GM19240 (cell line): Measurements from ENCODE around the gene KIFC1.

Experiments
- DNase-seq: peaks from one replicate; pipeline ENCODE4 v3.0.0; 2011; ENCODE audit warnings: low spot score; ENCODE audit not compliant: insufficient read length

Gene KIFC1

DNA sequence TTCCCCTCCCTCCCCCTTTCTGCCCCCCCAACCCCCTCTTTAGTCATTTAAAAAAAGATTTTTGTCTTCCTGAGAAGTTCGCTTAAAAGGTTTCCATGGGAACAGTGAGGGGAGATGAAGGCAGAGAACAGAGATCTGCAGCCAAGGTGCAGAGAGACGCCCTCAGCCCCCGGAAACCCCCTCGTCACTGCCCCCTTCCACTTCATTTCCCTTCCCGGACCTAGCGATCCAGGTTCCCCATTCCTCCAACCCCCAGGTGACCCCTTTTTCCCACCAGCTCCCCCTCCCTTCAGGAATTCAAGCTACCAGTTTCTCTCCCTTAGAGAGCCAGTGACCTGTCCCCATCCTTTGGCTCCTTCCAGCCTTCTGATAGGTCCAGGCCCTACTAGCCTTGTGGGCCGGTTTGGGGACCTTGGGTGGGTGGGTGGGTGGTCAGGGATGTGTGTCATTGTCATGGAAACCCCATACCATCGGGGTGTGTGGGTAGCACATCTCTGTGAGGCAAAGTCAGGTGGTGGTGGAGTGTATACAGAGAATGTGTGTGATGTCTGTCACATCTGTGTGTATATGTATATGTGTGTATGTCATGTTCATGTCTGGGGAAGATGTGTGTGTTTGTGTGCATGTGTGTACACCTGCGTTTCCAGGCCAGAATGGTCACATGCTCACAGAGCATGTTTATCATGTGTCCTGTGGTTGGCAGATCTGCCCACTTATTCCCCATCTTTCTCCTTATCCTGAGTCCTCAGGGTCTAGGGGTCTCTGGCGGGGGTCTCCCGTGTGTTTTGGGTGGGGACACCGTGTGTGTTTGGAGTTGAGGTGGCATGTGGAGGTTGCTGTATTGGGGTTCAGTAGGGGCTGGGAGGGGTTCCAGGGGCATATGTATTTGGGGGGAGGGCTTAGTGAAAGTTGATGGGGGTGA is 35.2 kb downstream of the KIFC1 start:
- no peak for DNase-seq

DNA sequence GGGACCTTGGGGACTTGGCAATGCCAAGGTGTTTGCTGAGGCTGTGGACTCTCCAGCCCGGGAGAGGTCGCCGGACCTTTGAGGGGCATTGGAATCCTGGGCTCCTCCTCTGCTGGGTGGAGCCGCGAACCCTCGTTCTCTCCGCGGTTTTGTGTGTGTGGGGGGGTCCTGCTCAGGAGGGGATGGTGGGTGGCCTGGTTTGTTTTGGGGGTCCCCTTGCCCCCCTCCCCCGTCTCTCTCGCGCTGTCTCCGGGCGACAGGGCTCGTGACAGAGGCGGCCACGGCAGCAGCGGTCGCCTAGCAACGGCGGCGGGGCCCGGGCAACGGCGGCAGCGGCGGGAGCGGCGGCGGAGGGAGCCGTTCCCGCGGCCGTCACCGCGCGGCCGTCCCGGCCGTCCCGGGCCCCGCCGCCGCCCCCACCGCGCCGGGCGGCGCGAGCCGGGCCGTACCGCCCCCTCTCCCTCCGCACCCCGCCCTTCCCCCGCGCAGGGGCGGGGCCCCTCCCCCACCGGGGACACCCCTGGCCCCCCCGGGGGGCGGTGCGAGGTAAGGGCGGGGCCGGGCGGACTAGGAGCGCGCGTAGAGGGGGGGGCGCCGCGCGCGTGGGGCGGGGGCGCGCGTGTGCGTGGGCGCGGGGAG is 36.1 kb downstream of the KIFC1 start:
- no peak for DNase-seq

DNA sequence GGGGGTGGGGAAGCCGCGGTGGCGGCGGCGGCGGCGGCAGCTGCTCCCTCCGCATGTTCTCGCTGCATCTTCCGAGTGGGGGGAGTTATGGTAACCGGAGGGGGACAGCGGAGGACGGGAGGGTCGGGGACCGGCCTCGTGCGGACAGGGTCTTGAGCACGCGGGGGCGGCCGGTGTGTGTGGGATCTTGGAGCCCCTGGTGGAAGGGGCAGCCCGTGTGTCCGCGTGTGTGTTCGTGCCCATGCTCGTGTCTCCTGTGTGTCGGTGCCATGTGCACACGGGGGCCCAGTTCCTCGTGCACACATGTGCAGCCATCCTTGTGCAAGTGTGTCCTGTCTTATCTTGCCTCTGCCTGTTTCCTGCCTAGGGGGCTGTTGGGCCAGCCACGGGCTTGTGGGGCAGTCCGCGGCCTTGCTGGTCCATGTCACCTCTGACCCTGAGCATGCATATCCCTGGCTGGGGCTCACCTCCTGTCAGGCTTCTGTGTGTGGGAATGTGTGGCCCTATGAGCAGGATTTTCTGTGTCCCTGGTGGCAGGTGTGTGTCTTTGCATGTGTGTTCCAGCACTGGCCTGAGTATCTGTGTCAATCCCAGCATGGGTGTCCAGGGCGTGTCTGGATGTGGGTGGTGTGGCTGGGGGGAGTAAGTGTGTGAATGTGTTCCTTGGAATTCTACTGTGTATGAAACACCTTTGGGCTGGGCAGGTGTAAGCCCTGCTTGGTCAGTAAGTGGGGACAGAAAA is 36.8 kb downstream of the KIFC1 start:
- DNase-seq = peak; percentile 73

DNA sequence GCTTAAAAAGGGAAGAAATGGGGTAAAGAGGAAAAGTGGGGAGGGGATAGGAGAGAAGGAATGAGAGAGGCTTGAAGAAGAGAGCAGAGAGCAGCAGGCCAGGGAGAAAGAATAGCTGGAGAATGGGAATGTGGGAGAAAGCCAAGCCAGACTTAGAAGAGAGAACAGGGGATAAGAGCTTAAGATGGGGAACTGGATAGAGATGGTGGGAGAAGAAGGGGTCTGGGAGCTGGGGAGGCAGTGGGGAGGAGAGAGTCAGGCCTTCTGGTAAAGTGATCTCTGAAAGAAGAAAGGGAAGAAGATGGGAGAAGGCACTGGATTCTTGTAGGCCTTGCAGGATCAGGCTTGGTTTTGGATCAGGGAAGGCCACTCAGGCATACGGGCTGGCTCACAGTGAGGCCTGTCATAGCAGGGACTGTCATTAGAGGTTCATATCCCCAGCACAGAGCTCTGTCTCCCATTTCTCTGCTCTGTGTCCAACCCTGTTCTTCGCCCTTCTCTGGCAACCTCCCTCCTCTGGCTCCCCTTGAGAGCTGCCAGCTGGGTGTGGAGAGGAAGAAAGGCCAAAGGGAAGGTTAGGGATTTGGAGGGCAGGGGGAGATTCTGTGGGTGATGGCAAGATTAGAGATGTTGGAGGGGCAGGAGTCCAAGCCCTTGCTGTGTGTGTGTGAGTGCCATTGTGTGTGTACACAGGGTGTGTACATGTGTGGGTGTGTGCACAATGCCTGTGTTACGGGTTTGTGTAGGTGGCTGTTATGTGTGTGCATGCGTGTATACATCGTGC is 37.5 kb downstream of the KIFC1 start:
- no peak for DNase-seq

DNA sequence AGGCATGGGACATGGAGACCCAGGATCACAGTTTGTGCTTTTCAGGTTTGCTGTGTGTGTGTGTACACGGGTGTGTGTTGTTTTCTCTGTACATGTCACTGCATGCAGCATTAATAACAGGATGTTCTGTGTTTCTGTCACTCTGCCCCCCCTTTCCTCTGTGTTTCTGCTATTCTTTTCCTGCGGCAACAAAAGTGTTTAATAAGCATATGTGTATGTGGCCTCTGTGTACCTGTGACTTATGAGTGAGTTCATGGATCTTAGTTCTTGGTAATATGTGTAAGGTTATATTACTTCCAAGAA is 38.1 kb downstream of the KIFC1 start:
- DNase-seq = no peak

DNA sequence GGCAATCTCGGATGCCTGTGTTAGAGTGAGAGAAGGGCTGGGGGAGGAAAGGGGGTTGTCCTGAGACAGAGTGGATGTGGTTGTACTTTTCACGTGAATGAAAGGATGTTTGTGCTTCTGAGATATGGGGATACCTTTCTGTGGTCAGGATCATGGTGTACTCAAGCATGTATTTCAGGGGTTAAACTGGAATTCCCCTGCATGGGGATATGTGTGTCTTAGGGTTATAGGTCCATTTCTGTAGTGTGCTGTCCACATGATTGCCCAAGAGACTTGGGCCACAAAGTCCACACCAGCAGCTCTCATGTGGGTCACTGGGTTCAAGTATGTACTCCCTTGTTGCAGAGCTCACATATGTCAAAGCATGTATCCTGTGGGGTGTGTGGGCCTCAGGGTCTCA is 38.7 kb downstream of the KIFC1 start:
- no peak for DNase-seq

DNA sequence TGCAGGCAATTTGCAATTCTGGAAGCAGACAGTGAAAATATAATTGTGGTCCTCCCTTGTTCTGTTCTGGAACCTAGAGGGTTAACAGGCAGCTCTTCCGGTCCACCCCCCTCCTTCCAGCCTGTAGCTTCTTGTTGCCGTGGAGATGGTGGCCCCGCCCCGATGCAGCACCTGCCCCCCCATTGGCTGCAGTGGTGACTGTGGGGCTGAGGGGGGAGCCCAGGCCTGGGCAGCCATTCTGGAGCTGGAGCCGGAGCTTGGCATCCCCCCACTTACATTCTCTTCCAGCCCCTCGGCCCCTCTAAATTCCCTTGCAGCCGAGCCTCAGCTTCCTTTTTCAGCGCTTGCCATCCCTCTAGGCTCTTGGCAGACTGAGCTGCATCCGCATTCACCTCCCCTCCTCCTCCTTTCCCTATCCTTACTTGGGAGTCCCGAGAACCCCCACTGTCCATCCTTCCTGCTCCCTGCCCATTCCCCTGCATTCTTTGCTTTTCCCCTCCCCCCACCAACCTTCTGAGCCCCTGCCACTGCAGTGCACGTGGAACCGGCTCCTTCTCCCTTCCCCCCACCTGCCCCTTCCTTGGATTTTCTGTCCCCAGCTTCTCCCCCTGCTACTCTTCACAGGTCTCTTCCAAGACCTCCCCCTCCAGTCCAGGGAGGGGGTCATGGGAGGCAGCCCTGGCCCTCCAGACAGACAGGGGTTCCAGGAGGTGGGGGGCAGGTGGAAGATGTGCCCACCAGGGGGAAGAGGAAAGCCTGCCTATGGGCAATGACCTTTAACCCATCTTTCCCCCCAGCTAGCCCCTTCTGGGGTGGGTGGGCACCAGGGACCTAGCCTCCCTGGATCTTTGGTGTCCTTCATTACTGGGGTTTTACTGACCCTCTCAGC is 39.6 kb downstream of the KIFC1 start:
- peak; percentile 99 for DNase-seq

DNA sequence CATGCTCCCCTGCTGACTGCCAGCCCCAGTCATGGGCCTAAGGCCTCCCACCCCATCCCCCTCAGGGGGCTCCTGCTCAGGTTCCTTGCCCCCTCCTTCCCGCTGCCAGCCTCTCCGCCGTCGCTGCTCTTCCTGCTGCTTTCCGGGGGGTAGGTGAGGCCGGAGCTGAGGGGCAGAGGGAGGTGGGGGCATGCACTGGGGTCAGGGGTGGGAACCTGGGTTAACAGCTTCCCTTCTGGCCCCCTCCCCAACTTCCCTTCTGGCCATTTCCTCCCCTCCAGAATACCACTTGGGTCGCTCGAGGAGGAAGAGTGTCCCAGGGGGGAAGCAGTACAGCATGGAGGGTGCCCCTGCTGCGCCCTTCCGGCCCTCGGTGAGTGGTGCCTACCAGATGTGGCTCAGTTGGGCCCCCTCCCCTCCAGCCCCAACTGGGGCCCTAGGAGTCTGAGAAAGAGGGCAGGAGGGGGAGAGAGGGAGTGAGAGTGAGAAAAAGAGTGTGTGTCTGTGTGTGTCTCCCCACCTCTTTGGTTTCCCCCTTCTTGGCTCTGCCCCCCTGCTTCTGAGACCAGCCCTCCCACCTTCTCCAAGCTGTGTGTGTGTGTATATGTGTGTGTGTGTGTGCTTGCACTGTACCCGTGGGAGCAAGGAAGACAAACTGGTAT is 40.4 kb downstream of the KIFC1 start:
- no peak for DNase-seq

DNA sequence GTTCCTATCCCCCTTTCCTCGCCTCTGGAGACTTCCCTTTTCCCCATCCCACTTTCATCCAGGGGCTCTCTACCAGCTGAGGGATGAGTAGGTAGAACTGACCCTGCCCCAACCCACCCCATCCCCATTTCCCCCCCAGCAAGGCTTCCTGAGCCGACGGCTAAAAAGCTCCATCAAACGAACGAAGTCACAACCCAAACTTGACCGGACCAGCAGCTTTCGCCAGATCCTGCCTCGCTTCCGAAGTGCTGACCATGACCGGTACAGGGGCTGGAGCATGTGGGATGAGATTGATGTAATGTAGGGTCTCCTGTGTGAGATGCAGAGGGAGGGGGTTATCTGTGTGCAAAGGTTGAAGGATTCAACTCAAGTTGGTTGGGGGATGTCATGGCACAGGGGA is 40.9 kb downstream of the KIFC1 start:
- no peak for DNase-seq

DNA sequence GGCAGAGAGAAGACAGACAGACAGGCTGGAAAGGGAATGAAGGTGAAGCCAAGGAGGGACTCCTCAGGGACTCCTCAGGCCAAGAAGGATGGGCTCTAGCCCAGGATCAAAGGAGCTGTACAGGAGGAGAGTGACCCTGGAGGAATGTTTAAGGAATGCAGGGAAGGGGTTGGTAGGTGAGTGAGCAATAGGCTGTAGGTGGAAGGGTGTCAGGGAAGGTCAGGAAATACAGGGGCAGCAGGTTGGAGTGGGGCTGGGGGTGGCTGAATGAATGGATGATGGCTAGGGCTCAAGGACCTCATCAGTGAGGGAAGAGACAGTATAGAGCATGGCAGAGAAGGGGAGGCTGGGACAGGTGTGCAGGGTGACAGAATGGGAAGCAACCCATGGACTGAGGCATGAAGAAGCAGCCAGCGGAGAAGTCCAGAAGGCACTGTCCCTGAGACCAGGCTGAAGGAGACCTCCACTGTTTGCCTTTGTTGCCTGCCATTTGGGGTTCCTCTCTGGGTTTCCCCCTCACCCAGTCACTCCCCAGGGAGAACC is 41.4 kb downstream of the KIFC1 start:
- DNase-seq = no peak

DNA sequence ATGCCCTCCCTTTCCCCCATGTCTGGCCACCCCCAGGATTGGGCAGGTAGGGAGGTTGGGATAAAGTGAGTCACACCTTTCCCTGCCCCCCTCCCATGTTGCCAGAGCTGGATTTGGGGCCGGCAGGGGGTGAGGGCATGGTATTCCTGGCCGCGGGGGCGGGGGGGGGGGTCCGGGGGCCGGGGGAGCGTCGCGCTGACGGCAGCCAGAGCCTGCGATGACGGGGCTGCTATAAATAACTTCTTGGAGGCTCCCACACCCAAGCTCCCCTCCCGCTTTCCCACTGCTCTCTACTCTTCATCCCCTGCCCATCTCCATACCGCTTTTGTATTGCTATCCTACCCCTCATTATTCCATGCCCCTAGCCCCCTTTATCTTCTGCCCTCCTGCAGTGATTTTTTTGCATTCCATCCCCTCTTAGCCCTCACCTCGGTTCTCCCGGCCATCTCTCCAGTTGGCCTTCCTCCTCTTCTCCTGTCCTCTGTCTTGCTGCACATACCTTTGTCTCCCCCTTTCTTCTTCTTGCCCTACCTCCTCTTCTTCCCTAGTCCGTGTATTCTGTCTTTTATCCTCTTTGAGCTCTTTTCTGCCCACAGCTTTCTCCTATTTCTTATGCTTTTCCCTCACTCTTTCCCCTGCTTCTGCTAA is 42.0 kb downstream of the KIFC1 start:
- DNase-seq = no peak

DNA sequence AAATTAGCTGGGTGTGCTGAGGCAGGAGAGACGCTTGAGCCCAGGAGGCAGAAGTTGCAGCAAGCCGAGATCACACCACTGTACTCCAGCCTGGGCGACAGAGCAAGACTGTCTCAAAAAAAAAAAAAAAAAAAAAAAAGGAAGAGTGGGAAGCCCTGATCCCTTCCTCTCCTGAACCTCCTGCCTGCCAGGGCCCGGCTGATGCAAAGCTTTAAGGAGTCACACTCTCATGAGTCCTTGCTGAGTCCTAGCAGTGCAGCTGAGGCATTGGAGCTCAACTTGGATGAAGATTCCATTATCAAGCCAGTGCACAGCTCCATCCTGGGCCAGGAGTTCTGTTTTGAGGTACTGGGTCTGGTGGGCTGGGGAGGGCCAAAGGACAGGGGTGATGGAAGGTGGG is 43.3 kb downstream of the KIFC1 start:
- DNase-seq = no peak

DNA sequence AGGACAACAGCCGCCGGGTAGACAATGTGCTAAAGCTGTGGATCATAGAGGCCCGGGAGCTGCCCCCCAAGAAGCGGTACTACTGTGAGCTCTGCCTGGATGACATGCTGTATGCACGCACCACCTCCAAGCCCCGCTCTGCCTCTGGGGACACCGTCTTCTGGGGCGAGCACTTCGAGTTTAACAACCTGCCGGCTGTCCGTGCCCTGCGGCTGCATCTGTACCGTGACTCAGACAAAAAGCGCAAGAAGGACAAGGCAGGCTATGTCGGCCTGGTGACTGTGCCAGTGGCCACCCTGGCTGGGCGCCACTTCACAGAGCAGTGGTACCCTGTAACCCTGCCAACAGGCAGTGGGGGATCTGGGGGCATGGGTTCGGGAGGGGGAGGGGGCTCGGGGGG is 46.0 kb downstream of the KIFC1 start:
- DNase-seq = no peak

DNA sequence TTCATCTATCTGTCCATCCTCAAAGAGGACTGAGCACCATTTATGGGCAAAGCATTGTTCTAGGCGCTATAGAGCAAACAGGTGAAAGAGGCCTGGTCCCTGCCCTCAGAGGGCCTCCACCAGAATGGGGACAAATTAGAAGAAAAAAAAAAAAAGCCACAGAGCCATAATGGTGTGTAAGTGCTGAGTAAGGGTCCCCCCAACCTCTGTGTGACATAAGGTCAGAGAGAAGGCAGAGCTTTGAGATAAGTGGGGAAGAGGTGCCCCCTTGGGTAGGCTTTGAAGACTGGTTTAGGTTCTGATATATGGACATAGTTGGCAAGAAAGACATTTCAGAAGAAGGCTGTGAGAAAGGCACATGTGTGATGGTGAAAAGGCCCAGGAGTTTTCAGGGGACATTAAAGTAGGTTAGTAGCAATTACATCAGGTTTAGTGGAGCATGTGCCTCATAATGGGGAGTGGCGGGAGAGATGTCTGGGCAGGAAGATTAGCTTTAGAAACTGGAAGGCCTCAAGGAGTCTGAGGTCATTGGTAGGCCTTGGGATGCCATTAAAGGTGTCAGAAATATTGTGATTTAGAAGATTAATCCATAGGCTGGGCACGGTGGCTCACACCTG is 47.5 kb downstream of the KIFC1 start:
- DNase-seq = no peak

DNA sequence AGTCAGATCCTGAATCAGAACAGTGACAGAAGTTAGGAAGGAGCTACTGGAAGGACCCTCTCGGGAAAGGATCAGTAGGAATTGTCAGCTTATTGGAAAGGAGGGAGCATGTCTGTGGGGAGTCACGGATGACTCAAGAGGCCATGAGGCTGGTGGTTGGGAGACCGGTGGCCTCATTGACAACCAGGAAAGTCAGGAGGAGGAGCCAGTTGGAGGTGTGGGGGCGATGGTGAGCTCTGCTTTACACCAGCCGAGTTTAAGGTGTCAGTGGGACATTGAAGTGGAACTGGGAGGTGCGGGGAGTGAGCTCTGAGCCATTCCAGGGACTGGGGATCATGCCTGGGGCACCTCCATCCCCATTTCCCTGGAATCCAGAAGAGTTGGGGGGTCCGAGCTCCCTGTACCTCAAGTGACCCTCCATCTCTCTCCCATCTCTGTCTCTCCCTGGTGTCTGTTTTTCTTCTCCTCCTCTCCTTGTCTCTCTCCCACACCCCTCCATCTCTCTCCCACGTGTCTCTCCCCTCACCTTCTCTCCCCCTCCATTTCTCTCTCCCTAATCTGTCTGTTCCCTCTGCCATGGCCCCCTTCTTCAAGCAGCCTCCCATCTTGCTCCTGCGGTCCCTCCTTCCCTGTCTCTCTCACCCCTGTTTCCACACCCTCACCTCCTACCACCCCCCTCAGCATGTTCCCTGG is 48.5 kb downstream of the KIFC1 start:
- DNase-seq = no peak

DNA sequence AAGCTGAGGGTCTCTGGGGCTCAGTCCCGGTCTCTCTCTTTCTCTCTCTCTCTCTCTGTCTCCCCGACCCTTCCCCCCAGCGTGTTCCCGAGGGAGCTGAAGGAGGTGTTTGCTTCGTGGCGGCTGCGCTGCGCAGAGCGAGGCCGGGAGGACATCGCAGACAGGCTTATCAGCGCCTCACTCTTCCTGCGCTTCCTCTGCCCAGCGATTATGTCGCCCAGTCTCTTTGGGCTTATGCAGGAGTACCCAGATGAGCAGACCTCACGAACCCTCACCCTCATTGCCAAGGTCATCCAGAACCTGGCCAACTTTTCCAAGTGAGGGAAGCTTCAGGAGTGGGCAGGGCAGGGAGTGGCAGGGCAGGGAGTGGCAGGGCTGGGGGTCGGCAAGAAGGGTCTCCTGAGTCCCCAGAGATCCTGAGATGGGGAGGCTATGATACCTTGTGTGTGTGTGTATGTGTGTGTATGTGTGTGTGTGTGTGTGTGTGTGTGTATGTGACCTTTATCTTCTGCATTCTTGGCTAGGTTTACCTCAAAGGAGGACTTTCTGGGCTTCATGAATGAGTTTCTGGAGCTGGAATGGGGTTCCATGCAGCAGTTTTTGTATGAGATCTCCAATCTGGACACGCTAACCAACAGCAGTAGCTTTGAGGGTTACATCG is 49.2 kb downstream of the KIFC1 start:
- DNase-seq = no peak

DNA sequence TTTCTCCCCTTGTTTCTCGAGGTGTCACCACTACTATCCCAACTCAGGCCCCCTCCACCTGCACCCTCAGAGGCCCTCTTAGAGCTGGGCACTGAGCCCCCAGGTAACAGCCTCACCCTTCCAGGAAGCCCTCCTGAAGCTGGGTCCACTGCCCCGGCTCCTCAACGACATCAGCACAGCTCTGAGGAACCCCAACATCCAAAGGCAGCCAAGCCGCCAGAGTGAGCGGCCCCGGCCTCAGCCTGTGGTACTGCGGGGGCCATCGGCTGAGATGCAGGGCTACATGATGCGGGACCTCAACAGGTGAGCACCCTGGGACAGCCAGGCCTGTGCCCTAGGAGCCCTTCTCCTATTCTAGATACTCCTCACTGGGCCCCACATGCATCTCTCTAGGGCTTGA is 49.8 kb downstream of the KIFC1 start:
- no peak for DNase-seq

DNA sequence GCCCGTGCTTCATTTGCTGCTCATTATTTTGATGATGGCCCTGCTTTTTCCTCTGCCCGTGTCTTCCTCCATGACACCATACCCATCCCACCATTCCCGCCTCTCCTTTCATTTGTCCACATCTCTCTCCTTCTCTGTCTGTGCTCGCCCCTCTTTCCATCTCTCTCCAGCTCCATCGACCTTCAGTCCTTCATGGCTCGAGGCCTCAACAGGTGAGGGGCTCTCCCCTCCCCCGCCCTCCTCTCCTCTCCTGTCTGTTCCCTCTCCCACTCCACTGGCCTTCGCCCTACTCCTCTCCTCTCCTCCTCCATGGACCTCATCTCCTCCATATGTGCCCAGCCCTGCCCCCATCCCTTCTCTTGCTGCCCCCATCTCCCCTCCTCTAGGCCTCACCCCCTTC is 50.7 kb downstream of the KIFC1 start:
- DNase-seq = no peak
